Trophoblast cell (in vitro differentiated cells and primary cell): ENCODE results near the gene ASB13.

ENCODE experiments used
- DNase-seq, 2 donors: peaks; one replicate each; pipeline ENCODE4 v3.0.0-alpha.2; 2016
- H2AFZ ChIP-seq: 2 replicates; pipeline ENCODE4 v1.6.1; 2013; ENCODE audit warnings: low read length, moderate library complexity, mild to moderate bottlenecking; ENCODE audit not compliant: insufficient read depth, poor library complexity
- H2AK5ac ChIP-seq: 2 replicates; pipeline ENCODE4 v1.6.1; 2013; ENCODE audit warnings: mild to moderate bottlenecking, low read length
- H2BK120ac ChIP-seq: 2 replicates; pipeline ENCODE4 v1.6.1; 2013; ENCODE audit warnings: low read length, mild to moderate bottlenecking, moderate library complexity; ENCODE audit not compliant: insufficient read depth, poor library complexity
- H2BK12ac ChIP-seq: 2 replicates; pipeline ENCODE4 v1.6.1; 2013; ENCODE audit warnings: mild to moderate bottlenecking, low read length, moderate library complexity
- H2BK5ac ChIP-seq: 2 replicates; pipeline ENCODE4 v1.6.1; 2013; ENCODE audit warnings: low read length, low read depth, moderate library complexity, mild to moderate bottlenecking; ENCODE audit not compliant: poor library complexity
- H3K14ac ChIP-seq: 2 replicates; pipeline ENCODE4 v1.6.1; 2013; ENCODE audit warnings: mild to moderate bottlenecking, low read length
- H3K18ac ChIP-seq: 2 replicates; pipeline ENCODE4 v1.6.1; 2013; ENCODE audit warnings: mild to moderate bottlenecking, low read length
- H3K23ac ChIP-seq: 2 replicates; pipeline ENCODE4 v1.6.1; 2013; ENCODE audit warnings: low read length
- H3K27ac ChIP-seq: 2 replicates; pipeline ENCODE4 v1.5.1; 2013; ENCODE audit warnings: low read depth, mild to moderate bottlenecking, inconsistent platforms, low read length, moderate library complexity
- H3K27me3 ChIP-seq: 2 replicates; pipeline ENCODE4 v1.6.1; 2013; ENCODE audit warnings: inconsistent platforms, mild to moderate bottlenecking, low read length, moderate library complexity; ENCODE audit not compliant: insufficient read depth
- H3K36me3 ChIP-seq, 2 experiments: 1 replicate in 1 of 2; 2 replicates in 1 of 2; pipeline ENCODE4 v1.6.1; 2013; ENCODE audit warnings: low read length in 2 of 2, mild to moderate bottlenecking in 2 of 2, moderate library complexity in 1 of 2; ENCODE audit not compliant: insufficient read depth in 2 of 2, control insufficient read depth in 1 of 2
- H3K4ac ChIP-seq: 2 replicates; pipeline ENCODE4 v1.6.1; 2013; ENCODE audit warnings: low read depth, mild to moderate bottlenecking, low read length, moderate library complexity
- H3K4me1 ChIP-seq, 2 experiments: 1 replicate in 1 of 2; 2 replicates in 1 of 2; pipeline ENCODE4 v1.6.1; 2013; ENCODE audit warnings: low read length in 2 of 2, mild to moderate bottlenecking in 2 of 2, moderate library complexity in 1 of 2; ENCODE audit not compliant: insufficient read depth in 2 of 2, control insufficient read depth in 1 of 2
- H3K4me2 ChIP-seq: 2 replicates; pipeline ENCODE4 v1.6.1; 2013; ENCODE audit warnings: inconsistent platforms, mild to moderate bottlenecking, low read length, moderate library complexity
- H3K4me3 ChIP-seq: 2 replicates; pipeline ENCODE4 v1.5.1; 2013; ENCODE audit warnings: mild to moderate bottlenecking, low read depth, low read length, inconsistent platforms
- H3K79me1 ChIP-seq: one replicate; pipeline ENCODE4 v1.6.1; 2013; ENCODE audit warnings: low read length
- H3K79me2 ChIP-seq: 2 replicates; pipeline ENCODE4 v1.6.1; 2013; ENCODE audit warnings: low read length, mild to moderate bottlenecking; ENCODE audit not compliant: control insufficient read depth, insufficient read depth, poor library complexity
- H3K9ac ChIP-seq: 2 replicates; pipeline ENCODE4 v1.6.1; 2013; ENCODE audit warnings: mild to moderate bottlenecking, low read length
- H3K9me3 ChIP-seq: 2 replicates; pipeline ENCODE4 v1.6.1; 2013; ENCODE audit warnings: low read depth, mild to moderate bottlenecking, control low read depth, inconsistent platforms, low read length; ENCODE audit not compliant: insufficient read depth
- H4K12ac ChIP-seq: 2 replicates; pipeline ENCODE4 v1.6.1; 2013; ENCODE audit warnings: low read depth, mild to moderate bottlenecking, low read length, moderate library complexity
- H4K8ac ChIP-seq: 2 replicates; pipeline ENCODE4 v1.6.1; 2013; ENCODE audit warnings: low read depth, mild to moderate bottlenecking, low read length, moderate library complexity
- H4K91ac ChIP-seq: one replicate; pipeline ENCODE4 v1.6.1; 2013; ENCODE audit warnings: low read depth, mild to moderate bottlenecking, low read length, moderate library complexity
- WGBS: extraction: QIAGEN DNeasy Blood & Tissue Kit; methylation state at CpG from one replicate; pipeline ENCODE4 v1.1.7; 2013; ENCODE audit warnings: missing lambda C conversion rate; ENCODE audit not compliant: insufficient read length, insufficient coverage; ENCODE audit errors: extremely low coverage; 5-methylcytosine and 5-hydroxymethylcytosine counted together

The ASB13 gene

DNA sequence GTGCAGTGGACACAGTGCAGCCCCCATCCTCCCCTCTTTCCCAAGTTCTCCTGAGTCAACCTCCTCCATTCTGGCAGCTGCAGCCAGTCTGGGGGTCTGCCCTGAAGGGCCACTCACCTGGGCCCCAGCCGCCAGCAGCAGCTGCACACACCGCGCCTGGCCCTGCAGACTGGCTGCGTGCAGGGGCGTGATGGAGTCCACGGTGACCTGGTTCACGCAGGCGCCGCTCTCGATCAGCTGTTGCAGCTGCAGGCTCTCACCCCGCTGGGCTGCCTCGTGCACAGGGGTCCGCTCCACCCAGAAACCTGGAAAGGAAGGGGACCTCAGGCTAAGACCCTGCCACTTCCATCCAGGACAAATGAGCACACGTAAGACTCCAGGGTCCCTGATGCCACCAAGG lies 13.6 kb downstream of the ASB13 start:
- Histone ChIP-seq H4K91ac (no peak overlapping the region), H2BK5ac (no peak overlapping the region), H3K4me2 (no peak overlapping the region), H3K4me1 (peaks cover 0 to 3% of the 10 kb centered on the region in 2 experiments), H2BK12ac (no peak overlapping the region), H4K12ac (no peak overlapping the region), H3K23ac (no peak overlapping the region), H2AK5ac (no peak overlapping the region), H3K27ac (no peak overlapping the region), H3K36me3 (no peaks in the 10 kb centered on the region), H3K27me3 (no peaks in the 10 kb centered on the region), H3K4me3 (no peak overlapping the region), H3K14ac (no peak overlapping the region), H2BK120ac (no peak overlapping the region), H3K79me1 (no peaks in the 10 kb centered on the region), H3K18ac (no peak overlapping the region), H4K8ac (no peak overlapping the region), H3K9me3 (peaks cover 2% of the 10 kb centered on the region), H3K79me2 (no peaks in the 10 kb centered on the region), H3K9ac (no peak overlapping the region), H2AFZ (no peak overlapping the region), H3K4ac (no peak overlapping the region)
- no CpG with 5 or more reads among the region's 14 CpGs for WGBS
- no peak for DNase-seq

DNA sequence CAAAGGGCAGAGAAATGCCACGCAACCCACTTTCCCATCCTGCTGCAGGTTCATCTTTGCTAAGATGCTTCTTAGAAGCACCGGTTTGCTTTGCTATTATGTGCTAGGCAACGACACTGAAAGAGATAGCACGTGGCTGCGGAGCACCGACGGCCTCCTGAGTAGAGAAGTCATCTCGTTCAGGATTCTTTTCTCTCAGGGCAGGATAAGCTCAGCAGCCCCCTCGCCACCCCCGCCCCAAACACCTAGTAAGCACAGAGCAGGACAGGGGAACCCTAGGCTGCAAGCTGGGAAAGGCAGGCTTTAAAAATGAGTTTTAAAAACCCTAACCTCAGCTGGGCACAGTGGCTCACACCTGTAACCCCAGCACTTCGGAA lies 15.0 kb downstream of the ASB13 start:
- Histone ChIP-seq H3K23ac (no peak overlapping the region), H3K18ac (no peak overlapping the region), H2AK5ac (no peak overlapping the region), H3K9ac (no peak overlapping the region), H2BK120ac (no peak overlapping the region), H2BK5ac (no peak overlapping the region), H3K4me3 (no peak overlapping the region), H3K36me3 (no peaks in the 10 kb centered on the region), H3K4me2 (no peak overlapping the region), H4K12ac (no peak overlapping the region), H3K79me1 (no peaks in the 10 kb centered on the region), H4K91ac (no peak overlapping the region), H2AFZ (no peak overlapping the region), H3K27ac (no peak overlapping the region), H3K27me3 (no peaks in the 10 kb centered on the region), H4K8ac (no peak overlapping the region), H3K4ac (no peak overlapping the region), H3K4me1 (peaks cover 0 to 3% of the 10 kb centered on the region in 2 experiments), H3K79me2 (no peaks in the 10 kb centered on the region), H2BK12ac (no peak overlapping the region), H3K14ac (no peak overlapping the region), H3K9me3 (peaks cover 2% of the 10 kb centered on the region)
- no peak for DNase-seq
- WGBS, result no CpG with 5 or more reads among the region's 11 CpGs

DNA sequence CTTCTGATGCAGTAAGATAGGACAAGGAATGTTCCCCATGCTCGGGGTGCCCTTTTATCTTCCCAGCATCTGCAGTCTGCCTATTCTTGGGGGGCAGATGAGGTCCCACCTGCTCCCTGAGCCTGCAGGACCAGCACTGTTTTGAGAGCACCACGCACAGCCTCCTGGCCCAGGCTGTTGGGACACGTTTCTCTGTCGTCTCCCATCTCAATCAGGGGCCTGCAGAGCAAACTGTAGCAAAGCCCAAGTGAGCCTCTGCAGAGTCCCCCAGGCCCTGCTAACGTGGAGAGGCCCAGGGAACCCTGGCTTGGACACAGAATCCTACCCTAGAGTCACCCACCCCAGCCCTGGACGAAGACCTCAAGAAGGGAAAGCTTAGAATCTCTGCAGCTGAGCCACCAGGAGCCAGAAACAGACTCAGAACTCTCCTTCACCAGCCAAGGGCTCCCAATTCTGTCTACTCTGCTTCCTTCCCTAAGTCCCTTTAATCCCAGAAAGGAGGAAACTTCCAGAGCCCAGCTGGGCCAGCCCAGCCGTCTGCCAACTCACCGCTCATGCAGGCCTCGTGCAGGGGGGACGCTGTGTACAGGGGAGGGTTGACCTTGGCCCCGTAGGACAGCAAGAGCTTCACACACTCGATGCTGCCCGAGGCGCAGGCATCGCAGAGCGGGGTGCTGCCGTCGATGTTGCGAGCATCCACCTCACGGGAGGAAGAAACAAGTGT lies 15.6 kb downstream of the ASB13 start:
- no peak overlapping the region for H3K9ac ChIP-seq
- H3K14ac ChIP-seq, result no peak overlapping the region
- H2BK120ac ChIP-seq, result no peak overlapping the region
- H2AFZ ChIP-seq, result no peak overlapping the region
- no peak for DNase-seq
- no peaks in the 10 kb centered on the region for H3K27me3 ChIP-seq
- H4K91ac ChIP-seq, result no peak overlapping the region
- H3K36me3 ChIP-seq, result no peaks in the 10 kb centered on the region
- H3K9me3 ChIP-seq, result peaks cover 2% of the 10 kb centered on the region
- H3K79me1 ChIP-seq, result no peaks in the 10 kb centered on the region
- H3K4me2 ChIP-seq, result no peak overlapping the region
- H3K18ac ChIP-seq, result no peak overlapping the region
- H4K12ac ChIP-seq, result no peak overlapping the region
- H2AK5ac ChIP-seq, result no peak overlapping the region
- no peaks in the 10 kb centered on the region for H3K79me2 ChIP-seq
- H2BK5ac ChIP-seq, result no peak overlapping the region
- peaks cover 0 to 3% of the 10 kb centered on the region in 2 experiments for H3K4me1 ChIP-seq
- no peak overlapping the region for H2BK12ac ChIP-seq
- no CpG with 5 or more reads among the region's 20 CpGs for WGBS
- no peak overlapping the region for H3K4ac ChIP-seq
- no peak overlapping the region for H4K8ac ChIP-seq
- H3K27ac ChIP-seq, result no peak overlapping the region
- no peak overlapping the region for H3K23ac ChIP-seq
- no peak overlapping the region for H3K4me3 ChIP-seq

DNA sequence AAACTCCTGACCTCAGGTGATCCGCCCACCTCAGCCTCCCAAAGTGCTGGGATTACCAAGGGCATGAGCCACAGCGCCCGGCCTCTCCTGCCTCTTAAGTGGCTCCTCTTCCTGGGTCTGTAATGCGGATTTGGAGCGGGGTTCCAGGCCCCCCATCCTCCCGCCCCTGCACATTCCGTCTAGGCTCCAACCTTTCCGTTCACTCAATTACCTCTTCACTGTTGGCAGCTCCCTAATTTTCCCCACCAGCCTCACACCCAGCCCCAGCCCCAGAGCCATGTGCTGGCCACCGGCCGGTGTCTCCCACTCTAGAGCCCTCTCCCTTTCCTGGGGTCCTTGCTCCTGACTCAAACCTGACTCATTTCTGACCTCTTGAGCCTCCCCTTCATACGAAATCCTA lies 16.6 kb downstream of the ASB13 start:
- no CpG with 5 or more reads among the region's 11 CpGs for WGBS

More for the DNA sequence above, 16.6 kb downstream of the ASB13 start:
- H3K23ac ChIP-seq, result no peak overlapping the region
- H3K4me3 ChIP-seq, result no peak overlapping the region
- H3K9ac ChIP-seq, result no peak overlapping the region
- H3K36me3 ChIP-seq, result peaks cover 0 to 2% of the 10 kb centered on the region in 2 experiments
- H3K14ac ChIP-seq, result no peak overlapping the region
- H4K91ac ChIP-seq, result no peak overlapping the region
- peaks cover 2% of the 10 kb centered on the region for H3K9me3 ChIP-seq
- H3K79me1 ChIP-seq, result no peaks in the 10 kb centered on the region
- no peak overlapping the region for H2BK12ac ChIP-seq
- H2BK120ac ChIP-seq, result no peak overlapping the region
- no peak overlapping the region for H2AK5ac ChIP-seq
- H3K4ac ChIP-seq, result no peak overlapping the region
- no peaks in the 10 kb centered on the region for H3K27me3 ChIP-seq
- H3K4me1 ChIP-seq, result peaks cover 0 to 3% of the 10 kb centered on the region in 2 experiments
- H4K8ac ChIP-seq, result no peak overlapping the region
- no peak overlapping the region for H3K27ac ChIP-seq
- DNase-seq, result no peak
- no peak overlapping the region for H2AFZ ChIP-seq
- H3K79me2 ChIP-seq, result no peaks in the 10 kb centered on the region
- no peak overlapping the region for H3K4me2 ChIP-seq
- H2BK5ac ChIP-seq, result no peak overlapping the region
- H3K18ac ChIP-seq, result no peak overlapping the region
- no peak overlapping the region for H4K12ac ChIP-seq
